SK-N-SH (cell line): Measurements from ENCODE around the gene NFIA. TPM values are rescaled to one million over a fixed set of nuclear protein-coding genes. Genes with fewer than 3 reads are reported as not detected.

Experiments
- CTCF ChIA-PET: fragments of 300-600, 350-600 bp; formaldehyde crosslinking; extraction: SDS; loops from one replicate; lab custom pipeline; 2021; lab: Yijun Ruan, JAX
- POLR2A ChIA-PET: fragments of 350-600 bp; sonication (Branson Sonifier 250); formaldehyde crosslinking; extraction: SDS; loops from one replicate; lab custom pipeline; 2020; ENCODE audit warnings: antibody characterized with exemption, inconsistent platforms; lab: Yijun Ruan, JAX
- DNase-seq: peaks from one replicate; pipeline ENCODE4 v3.0.0; 2012
- H2AFZ ChIP-seq: fragments of 200-600 bp; sonication (generic); 2 replicates; pipeline ENCODE4 v1.8.1; 2016; ENCODE audit warnings: antibody characterized with exemption, mild to moderate bottlenecking, low read depth
- H3F3A ChIP-seq: fragments of 200-600 bp; sonication (generic); replicated peaks from 2 replicates; pipeline ENCODE3; 2016; ENCODE audit warnings: antibody characterized with exemption, mild to moderate bottlenecking; ENCODE audit not compliant: insufficient read depth
- H3K27ac ChIP-seq, 2 experiments: fragments of 200-500 bp in 1 of 2; fragments of 200-600 bp in 1 of 2; sonication (Bioruptor generic) in 1 of 2; sonication (generic), shearing (Covaris generic) in 1 of 2; 2 replicates each; pipeline versions ENCODE4 v1.5.1 to v1.6.1; 2014 to 2016; ENCODE audit warnings: low read depth in 2 of 2, inconsistent platforms in 1 of 2, low read length in 1 of 2, mild to moderate bottlenecking in 1 of 2, mixed read lengths in 1 of 2
- H3K27me3 ChIP-seq: fragments of 200-600 bp; sonication (generic), shearing (Covaris generic); 2 replicates; pipeline ENCODE4 v1.6.1; 2016; ENCODE audit warnings: mixed run types; ENCODE audit not compliant: insufficient read depth
- H3K36me3 ChIP-seq, 2 experiments: fragments of 200-500 bp in 1 of 2; fragments of 200-600 bp in 1 of 2; sonication (Bioruptor generic) in 1 of 2; sonication (generic) in 1 of 2; replicated peaks in 1 of 2; 2 replicates each; pipeline versions ENCODE3 to v1.5.1; 2014 to 2016; ENCODE audit warnings: low read length in 1 of 2, mild to moderate bottlenecking in 1 of 2; ENCODE audit not compliant: insufficient read depth in 2 of 2, control insufficient read depth in 1 of 2
- H3K4me1 ChIP-seq, 2 experiments: fragments of 200-500 bp in 1 of 2; fragments of 200-600 bp in 1 of 2; sonication (Bioruptor generic) in 1 of 2; sonication (generic), shearing (Covaris generic) in 1 of 2; 2 replicates each; pipeline versions ENCODE4 v1.5.1 to v1.6.1; 2014 to 2016; ENCODE audit warnings: low read depth in 1 of 2, low read length in 1 of 2, mixed run types in 1 of 2; ENCODE audit not compliant: insufficient read depth in 2 of 2, control insufficient read depth in 1 of 2
- H3K4me2 ChIP-seq: fragments of 200-600 bp; sonication (generic), shearing (Covaris generic); 2 replicates; pipeline ENCODE4 v1.6.1; 2017; ENCODE audit warnings: mixed run types
- H3K4me3 ChIP-seq, 2 experiments: fragments of 200-500 bp in 1 of 2; fragments of 200-600 bp in 1 of 2; sonication (Bioruptor generic) in 1 of 2; sonication (generic), shearing (Covaris generic) in 1 of 2; 2 replicates each; pipeline versions ENCODE4 v1.5.1 to v1.8.1; 2014 to 2016; ENCODE audit warnings: low read depth in 2 of 2, inconsistent platforms in 1 of 2, low read length in 1 of 2, mild to moderate bottlenecking in 1 of 2, mixed read lengths in 1 of 2, moderate library complexity in 1 of 2
- H3K79me2 ChIP-seq: fragments of 200-600 bp; sonication (generic); 2 replicates; pipeline ENCODE4 v1.8.1; 2017; ENCODE audit warnings: mild to moderate bottlenecking; ENCODE audit not compliant: insufficient read depth
- H3K9ac ChIP-seq: fragments of 200-600 bp; sonication (generic); 2 replicates; pipeline ENCODE4 v1.6.1; 2017; ENCODE audit warnings: mixed run types
- H3K9me2 ChIP-seq: fragments of 200-600 bp; sonication (generic); 2 replicates; pipeline ENCODE4 v1.6.1; 2017; ENCODE audit warnings: mixed run types
- H3K9me3 ChIP-seq: fragments of 200-600 bp; sonication (generic); 2 replicates; pipeline ENCODE4 v1.6.1; 2017; ENCODE audit warnings: mixed run types, mild to moderate bottlenecking, moderate library complexity
- H4K20me1 ChIP-seq: fragments of 200-600 bp; sonication (generic); 2 replicates; pipeline ENCODE4 v1.6.1; 2017; ENCODE audit warnings: mild to moderate bottlenecking, mixed run types; ENCODE audit not compliant: insufficient read depth
- CHD2 ChIP-seq: fragments of 150-350 bp; IDR thresholded peaks from 2 replicates; pipeline ENCODE4 v1.6.1; 2018; ENCODE audit warnings: low read length; ENCODE audit not compliant: partially characterized antibody
- ELF1 ChIP-seq: IDR thresholded peaks from 2 replicates; pipeline ENCODE4 v1.4.0; 2012
- EP300 ChIP-seq, 2 experiments: IDR thresholded peaks; 2 replicates each; pipeline versions ENCODE4 v1.4.0 to v1.6.1; 2012; ENCODE audit warnings: borderline replicate concordance in 1 of 2, low read depth in 1 of 2, low read length in 1 of 2
- EZH2phosphoT487 ChIP-seq: fragments of 200-600 bp; sonication (generic); IDR thresholded peaks from 2 replicates; pipeline ENCODE4 v1.6.1; 2017; ENCODE audit warnings: low read depth, mixed run types, mild to moderate bottlenecking, antibody characterized with exemption, moderate library complexity, borderline replicate concordance
- GABPA ChIP-seq: IDR thresholded peaks from 2 replicates; pipeline ENCODE4 v1.4.0; 2012; ENCODE audit warnings: low read depth, mild to moderate bottlenecking
- GATA2 ChIP-seq: sonication (generic); formaldehyde crosslinking; IDR thresholded peaks from 2 replicates; pipeline ENCODE4 v1.5.0; 2020; ENCODE audit warnings: mild to moderate bottlenecking, missing genetic modification reagents
- RAD21 ChIP-seq: IDR thresholded peaks from 2 replicates; pipeline ENCODE4 v1.6.1; 2012; ENCODE audit warnings: mild to moderate bottlenecking, low read length
- RFX5 ChIP-seq: IDR thresholded peaks from 2 replicates; pipeline ENCODE4 v1.6.1; 2012; ENCODE audit warnings: mild to moderate bottlenecking, improper control_type of control experiment, low read length
- RXRA ChIP-seq: IDR thresholded peaks from 2 replicates; pipeline ENCODE4 v1.4.0; 2012; ENCODE audit warnings: low read depth, mild to moderate bottlenecking, borderline replicate concordance
- SIN3A ChIP-seq: IDR thresholded peaks from 2 replicates; pipeline ENCODE4 v1.6.1; 2012; ENCODE audit warnings: low read depth, mild to moderate bottlenecking, low read length, moderate library complexity, borderline replicate concordance
- SMC3 ChIP-seq: IDR thresholded peaks from 2 replicates; pipeline ENCODE4 v1.6.1; 2012; ENCODE audit warnings: low read depth, low read length, improper control_type of control experiment
- TAF1 ChIP-seq: IDR thresholded peaks from 2 replicates; pipeline ENCODE4 v1.6.1; 2012; ENCODE audit warnings: low read depth, mild to moderate bottlenecking, low read length, moderate library complexity, borderline replicate concordance
- TCF12 ChIP-seq: IDR thresholded peaks from 2 replicates; pipeline ENCODE4 v1.4.0; 2012
- TEAD4 ChIP-seq: IDR thresholded peaks from 2 replicates; pipeline ENCODE4 v1.4.0; 2012; ENCODE audit warnings: mild to moderate bottlenecking, borderline replicate concordance; ENCODE audit not compliant: insufficient read depth
- WGBS: methylation state at CpG from one replicate; pipeline ENCODE4 v1.1.6; 2017; ENCODE audit warnings: low lambda C conversion rate; 5-methylcytosine and 5-hydroxymethylcytosine counted together
- polyA plus RNA-seq, 3 experiments: library from polyadenylated mRNA; depleted of rRNA; stranded (reverse); fragments of >200 nt; gene quantifications; 2 replicates each; pipeline ENCODE4 v1.2.3, GENCODE V29; 2012
- TF ChIP-seq, protein P1 (sequence below): IDR thresholded peaks from 2 replicates; pipeline ENCODE4; 2012
- TF ChIP-seq, protein P2 (sequence below): IDR thresholded peaks from 2 replicates; pipeline ENCODE4 v1.6.1; 2012; ENCODE audit warnings: mild to moderate bottlenecking, low read depth, low read length, moderate library complexity

Gene NFIA
- polyA plus RNA-seq, 1 of the 3 experiments (the other 2 are of a cell fraction), result 3.3 TPM

GRCh38 chr1:61053226-61053711 lies 29.1 kb upstream of the NFIA start:
- no peaks in the 10 kb centered on the region for H3K9me2 ChIP-seq
- H3K9ac ChIP-seq, result no peak overlapping the region
- 0 out of 2 replicates have a peak overlapping the region, but pooled peaks have one; percentile 64 for H2AFZ ChIP-seq
- TF ChIP-seq RXRA (no peak), GABPA (no peak)
- no peaks in the 10 kb centered on the region for H3K79me2 ChIP-seq
- POLR2A ChIA-PET, result interaction anchor here (1.2 kb wide), 1 partner anchor 24 kb away, joined by 3 read pairs; no protein-coding TSS in a partner anchor
- H3K4me2 ChIP-seq, result no peak overlapping the region
- H3K27ac ChIP-seq, result no peak overlapping the region
- no peaks in the 10 kb centered on the region for H3K27me3 ChIP-seq
- no peaks in the 10 kb centered on the region for H3F3A ChIP-seq
- H3K4me1 ChIP-seq, result peaks cover under 1 to 14% of the 10 kb centered on the region in 2 experiments; a peak in 3 of 4 replicates
- no peak for DNase-seq
- no peaks in the 10 kb centered on the region for H3K36me3 ChIP-seq
- no peaks in the 10 kb centered on the region for H4K20me1 ChIP-seq
- H3K9me3 ChIP-seq, result no peaks in the 10 kb centered on the region
- no peak overlapping the region; a peak in 1 of 4 replicates for H3K4me3 ChIP-seq
- WGBS, result 89% methylated on average over 10 of the region's 10 CpGs
- CTCF ChIA-PET, result interaction anchor here (0.8 to 5.6 kb wide), 5 partner anchors 25 to 411 kb away, joined by 3 to 43 read pairs (median 5); no protein-coding TSS in a partner anchor

GRCh38 chr1:61053712-61054600 lies 28.4 kb upstream of the NFIA start:
- no peaks in the 10 kb centered on the region for H3F3A ChIP-seq
- H3K4me2 ChIP-seq, result peak overlapping the region; percentile 26; the same call in 1 of the 2 replicates
- H3K27me3 ChIP-seq, result no peaks in the 10 kb centered on the region
- no peak overlapping the region for H3K9ac ChIP-seq
- H2AFZ ChIP-seq, result peak overlapping the region; percentile 64; the same call in 1 of the 2 replicates
- ChIA-PET CTCF (interaction anchor here (0.8 to 5.6 kb wide), 5 partner anchors 24 to 410 kb away, joined by 3 to 43 read pairs (median 5); no protein-coding TSS in a partner anchor), POLR2A (interaction anchor here (0.8 kb wide), 1 partner anchor 23 kb away, joined by 3 read pairs; no protein-coding TSS in a partner anchor)
- peaks cover 4 to 14% of the 10 kb centered on the region in 2 experiments; a peak in 3 of 4 replicates for H3K4me1 ChIP-seq
- no peak overlapping the region for H3K27ac ChIP-seq
- H3K79me2 ChIP-seq, result no peaks in the 10 kb centered on the region
- peak; percentile 74 for DNase-seq
- no peaks in the 10 kb centered on the region for H3K9me3 ChIP-seq
- TF ChIP-seq RXRA, result no peak
- TF ChIP-seq GATA2 (CRISPR knock-in tag), result no peak
- no peak for TF ChIP-seq GABPA
- TF ChIP-seq SMC3, result no peak
- TF ChIP-seq, protein P1, sequence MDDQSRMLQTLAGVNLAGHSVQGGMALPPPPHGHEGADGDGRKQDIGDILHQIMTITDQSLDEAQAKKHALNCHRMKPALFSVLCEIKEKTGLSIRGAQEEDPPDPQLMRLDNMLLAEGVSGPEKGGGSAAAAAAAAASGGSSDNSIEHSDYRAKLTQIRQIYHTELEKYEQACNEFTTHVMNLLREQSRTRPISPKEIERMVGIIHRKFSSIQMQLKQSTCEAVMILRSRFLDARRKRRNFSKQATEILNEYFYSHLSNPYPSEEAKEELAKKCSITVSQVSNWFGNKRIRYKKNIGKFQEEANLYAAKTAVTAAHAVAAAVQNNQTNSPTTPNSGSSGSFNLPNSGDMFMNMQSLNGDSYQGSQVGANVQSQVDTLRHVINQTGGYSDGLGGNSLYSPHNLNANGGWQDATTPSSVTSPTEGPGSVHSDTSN, result no peak
- no peak for TF ChIP-seq TAF1
- TF ChIP-seq, protein P2, sequence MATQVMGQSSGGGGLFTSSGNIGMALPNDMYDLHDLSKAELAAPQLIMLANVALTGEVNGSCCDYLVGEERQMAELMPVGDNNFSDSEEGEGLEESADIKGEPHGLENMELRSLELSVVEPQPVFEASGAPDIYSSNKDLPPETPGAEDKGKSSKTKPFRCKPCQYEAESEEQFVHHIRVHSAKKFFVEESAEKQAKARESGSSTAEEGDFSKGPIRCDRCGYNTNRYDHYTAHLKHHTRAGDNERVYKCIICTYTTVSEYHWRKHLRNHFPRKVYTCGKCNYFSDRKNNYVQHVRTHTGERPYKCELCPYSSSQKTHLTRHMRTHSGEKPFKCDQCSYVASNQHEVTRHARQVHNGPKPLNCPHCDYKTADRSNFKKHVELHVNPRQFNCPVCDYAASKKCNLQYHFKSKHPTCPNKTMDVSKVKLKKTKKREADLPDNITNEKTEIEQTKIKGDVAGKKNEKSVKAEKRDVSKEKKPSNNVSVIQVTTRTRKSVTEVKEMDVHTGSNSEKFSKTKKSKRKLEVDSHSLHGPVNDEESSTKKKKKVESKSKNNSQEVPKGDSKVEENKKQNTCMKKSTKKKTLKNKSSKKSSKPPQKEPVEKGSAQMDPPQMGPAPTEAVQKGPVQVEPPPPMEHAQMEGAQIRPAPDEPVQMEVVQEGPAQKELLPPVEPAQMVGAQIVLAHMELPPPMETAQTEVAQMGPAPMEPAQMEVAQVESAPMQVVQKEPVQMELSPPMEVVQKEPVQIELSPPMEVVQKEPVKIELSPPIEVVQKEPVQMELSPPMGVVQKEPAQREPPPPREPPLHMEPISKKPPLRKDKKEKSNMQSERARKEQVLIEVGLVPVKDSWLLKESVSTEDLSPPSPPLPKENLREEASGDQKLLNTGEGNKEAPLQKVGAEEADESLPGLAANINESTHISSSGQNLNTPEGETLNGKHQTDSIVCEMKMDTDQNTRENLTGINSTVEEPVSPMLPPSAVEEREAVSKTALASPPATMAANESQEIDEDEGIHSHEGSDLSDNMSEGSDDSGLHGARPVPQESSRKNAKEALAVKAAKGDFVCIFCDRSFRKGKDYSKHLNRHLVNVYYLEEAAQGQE, result no peak
- TF ChIP-seq EZH2phosphoT487, result no peak
- no peak for TF ChIP-seq ELF1
- TF ChIP-seq RAD21, result no peak
- TF ChIP-seq TCF12, result no peak
- no peak for TF ChIP-seq SIN3A
- TF ChIP-seq CHD2, result no peak
- no peak for TF ChIP-seq TEAD4
- TF ChIP-seq EP300 (IDR thresholded peaks at IDR 0.05; ENCODE audit: borderline replicate concordance in 1 of 2, low read depth in 1 of 2, low read length in 1 of 2), result no peak
- no peak for TF ChIP-seq RFX5
- H3K36me3 ChIP-seq, result no peaks in the 10 kb centered on the region
- no peaks in the 10 kb centered on the region for H3K9me2 ChIP-seq
- no peaks in the 10 kb centered on the region for H4K20me1 ChIP-seq
- H3K4me3 ChIP-seq, result peak overlapping the region in 1 of 2 experiments; percentile 25; a peak in 2 of 4 replicates
- 50% methylated on average over 42 of the region's 54 CpGs for WGBS
